T-helper 2 cell treated with Interferon-gamma antibody and Interleukin-4, amounts not matched to agents 5 μg/mL and 100 μg/mL, for 36 hours (primary cell): ENCODE data around the gene RPH3AL.
"Not testable (repeated sequence)": the region's sequence is repeated elsewhere in the genome, so short reads cannot be mapped to it uniquely, and the experiment has no call there.

Experiments used
- DNase-seq: peaks from one replicate; pipeline ENCODE4 v3.0.0; 2021; ENCODE audit warnings: low spot score
- H3K27ac Mint-ChIP-seq: one replicate; pipeline ENCODE4 v1.8.0; 2021; ENCODE audit warnings: mild to moderate bottlenecking, mixed read lengths
- H3K27me3 Mint-ChIP-seq: one replicate; pipeline ENCODE4 v1.8.0; 2021; ENCODE audit warnings: low read depth, mixed read lengths
- H3K36me3 Mint-ChIP-seq: one replicate; pipeline ENCODE4 v1.8.0; 2021; ENCODE audit warnings: low read depth, mixed read lengths
- H3K4me1 Mint-ChIP-seq: one replicate; pipeline ENCODE4 v1.8.0; 2021; ENCODE audit warnings: low read depth, mixed read lengths
- H3K4me3 Mint-ChIP-seq: one replicate; pipeline ENCODE4 v1.8.0; 2022; ENCODE audit warnings: mild to moderate bottlenecking, moderate library complexity, mixed read lengths
- H3K9me3 Mint-ChIP-seq: one replicate; pipeline ENCODE4 v1.8.0; 2021; ENCODE audit warnings: mixed read lengths

Gene RPH3AL

GRCh38 chr17:280901-281300, 71.7 kb downstream of the RPH3AL start:
- H3K4me3 Mint-ChIP-seq, result no peak overlapping the region
- H3K9me3 Mint-ChIP-seq, result no peaks in the 10 kb centered on the region
- no peaks in the 10 kb centered on the region for H3K4me1 Mint-ChIP-seq
- H3K27me3 Mint-ChIP-seq, result no peaks in the 10 kb centered on the region
- no peaks in the 10 kb centered on the region for H3K36me3 Mint-ChIP-seq
- H3K27ac Mint-ChIP-seq, result no peak overlapping the region
- no peak for DNase-seq

DNA sequence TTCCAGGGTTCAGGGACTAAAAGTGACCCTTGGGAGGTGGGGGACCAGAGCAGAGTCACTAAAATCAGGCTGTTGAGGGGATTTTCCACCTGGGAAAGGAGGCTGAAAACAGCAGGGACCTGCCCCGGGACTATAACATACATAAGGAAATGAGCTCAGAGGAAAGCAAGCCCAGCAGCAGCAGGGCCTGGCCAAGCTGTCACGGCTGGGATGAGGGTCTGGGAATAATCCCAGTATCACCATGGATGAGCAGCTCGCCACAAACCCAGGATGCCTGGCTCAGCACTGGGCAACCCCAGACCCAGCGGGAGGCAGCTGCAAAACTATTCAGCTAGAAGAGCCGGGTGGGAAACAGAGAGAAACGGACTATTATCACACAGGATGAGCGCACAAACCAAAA, 72.4 kb downstream of the RPH3AL start:
- Mint-ChIP-seq H3K27me3 (no peaks in the 10 kb centered on the region), H3K36me3 (no peaks in the 10 kb centered on the region), H3K4me3 (no peak overlapping the region), H3K9me3 (no peaks in the 10 kb centered on the region), H3K4me1 (no peaks in the 10 kb centered on the region), H3K27ac (no peak overlapping the region)
- no peak for DNase-seq

DNA sequence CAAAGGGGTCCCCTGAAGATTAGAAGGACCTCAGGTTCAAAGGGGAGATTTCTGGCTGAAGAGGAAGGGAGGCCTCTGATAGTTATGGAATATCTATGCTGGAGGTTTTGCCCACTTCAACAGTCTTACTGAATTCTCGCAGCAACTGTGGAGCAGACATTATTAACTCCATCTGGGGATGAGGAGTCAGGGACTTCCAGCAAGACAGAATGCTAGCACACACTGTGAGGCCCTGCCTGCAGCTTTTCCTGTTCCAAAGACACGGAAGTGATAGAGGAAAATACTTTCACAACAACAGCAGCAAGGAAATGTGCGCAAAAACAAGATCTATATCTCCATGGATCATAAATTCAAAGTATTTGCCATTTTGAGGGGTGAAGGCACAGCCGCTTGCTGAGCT, 72.8 kb downstream of the RPH3AL start:
- Mint-ChIP-seq H3K27ac (no peak overlapping the region), H3K4me1 (no peaks in the 10 kb centered on the region), H3K36me3 (no peaks in the 10 kb centered on the region), H3K27me3 (no peaks in the 10 kb centered on the region), H3K9me3 (no peaks in the 10 kb centered on the region), H3K4me3 (no peak overlapping the region)
- DNase-seq, result no peak

DNA sequence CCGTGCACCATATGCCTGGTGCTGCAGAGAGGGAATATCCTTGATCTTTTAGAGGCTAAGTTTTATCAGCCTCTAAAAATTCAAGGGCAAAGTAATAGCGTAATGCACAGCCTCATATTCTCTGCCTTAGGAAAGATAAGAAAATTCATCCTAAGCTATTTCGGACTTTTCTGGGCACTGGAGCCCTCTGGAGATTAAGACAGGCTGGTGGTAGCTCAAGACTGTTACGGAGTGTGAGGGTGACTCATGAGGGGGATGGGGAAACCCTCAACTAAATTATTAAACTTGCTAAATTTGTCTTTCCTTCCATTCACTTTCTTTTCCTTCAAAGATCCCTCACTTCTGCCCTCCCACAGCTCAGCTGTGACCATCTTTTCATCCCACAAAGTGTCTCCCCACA, 73.3 kb downstream of the RPH3AL start:
- Mint-ChIP-seq H3K36me3 (no peaks in the 10 kb centered on the region), H3K4me3 (no peak overlapping the region), H3K27ac (no peak overlapping the region), H3K4me1 (no peaks in the 10 kb centered on the region), H3K9me3 (no peaks in the 10 kb centered on the region), H3K27me3 (no peaks in the 10 kb centered on the region)
- no peak for DNase-seq

- H3K4me3 Mint-ChIP-seq, result no peak overlapping the region
- no peaks in the 10 kb centered on the region for H3K27me3 Mint-ChIP-seq
- H3K27ac Mint-ChIP-seq, result no peak overlapping the region
- no peak for DNase-seq
- H3K36me3 Mint-ChIP-seq, result no peaks in the 10 kb centered on the region
- H3K4me1 Mint-ChIP-seq, result no peaks in the 10 kb centered on the region
- no peaks in the 10 kb centered on the region for H3K9me3 Mint-ChIP-seq
Observed at GRCh38 chr17:278676-279059, 73.9 kb downstream of the RPH3AL start.

DNA sequence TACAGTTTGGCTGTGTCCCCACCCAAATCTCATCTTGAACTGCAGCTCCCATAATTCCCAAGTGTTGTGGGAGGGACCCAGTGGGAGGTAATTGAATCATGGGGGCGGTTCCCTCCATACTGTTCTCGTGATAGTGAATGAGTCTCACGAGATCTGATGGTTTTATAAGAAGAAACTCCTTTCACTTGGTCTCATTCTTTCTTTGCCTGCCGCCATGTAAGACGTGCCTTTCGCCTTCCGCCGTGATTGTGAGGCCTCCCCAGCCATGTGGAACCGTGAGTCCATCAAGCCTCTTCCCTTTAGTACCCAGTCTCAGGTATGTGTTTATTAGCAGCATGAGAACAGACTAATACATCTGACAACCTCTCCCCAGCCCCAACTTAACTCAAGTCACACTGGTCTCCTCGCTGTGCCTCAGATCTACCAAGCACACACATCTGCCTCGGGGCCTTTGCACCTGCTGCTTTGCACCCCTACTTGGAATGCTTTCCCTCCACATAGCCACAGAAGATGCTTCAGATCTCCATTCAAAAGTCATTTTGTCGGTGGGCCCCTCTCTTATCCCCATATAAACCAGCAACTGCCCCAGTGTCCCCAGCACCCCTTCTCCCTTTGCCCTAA, 74.4 kb downstream of the RPH3AL start:
- Mint-ChIP-seq H3K27me3 (no peaks in the 10 kb centered on the region), H3K4me3 (no peak overlapping the region), H3K27ac (no peak overlapping the region)

GRCh38 chr17:274902-275301, 77.7 kb downstream of the RPH3AL start:
- no peak overlapping the region for H3K27ac Mint-ChIP-seq

More for the DNA sequence above, 74.4 kb downstream of the RPH3AL start:
- H3K9me3 Mint-ChIP-seq, result no peaks in the 10 kb centered on the region
- no peak for DNase-seq
- no peaks in the 10 kb centered on the region for H3K4me1 Mint-ChIP-seq
- H3K36me3 Mint-ChIP-seq, result no peaks in the 10 kb centered on the region

GRCh38 chr17:273981-274832, 78.4 kb downstream of the RPH3AL start:
- Mint-ChIP-seq H3K27me3 (no peaks in the 10 kb centered on the region), H3K9me3 (no peaks in the 10 kb centered on the region), H3K4me3 (no peak overlapping the region), H3K27ac (no peak overlapping the region), H3K4me1 (no peaks in the 10 kb centered on the region), H3K36me3 (no peaks in the 10 kb centered on the region)
- DNase-seq, result no peak

More at GRCh38 chr17:274902-275301, 77.7 kb downstream of the RPH3AL start:
- H3K27me3 Mint-ChIP-seq, result no peaks in the 10 kb centered on the region
- H3K9me3 Mint-ChIP-seq, result no peaks in the 10 kb centered on the region
- no peak for DNase-seq
- no peak overlapping the region for H3K4me3 Mint-ChIP-seq
- H3K4me1 Mint-ChIP-seq, result no peaks in the 10 kb centered on the region
- no peaks in the 10 kb centered on the region for H3K36me3 Mint-ChIP-seq

DNA sequence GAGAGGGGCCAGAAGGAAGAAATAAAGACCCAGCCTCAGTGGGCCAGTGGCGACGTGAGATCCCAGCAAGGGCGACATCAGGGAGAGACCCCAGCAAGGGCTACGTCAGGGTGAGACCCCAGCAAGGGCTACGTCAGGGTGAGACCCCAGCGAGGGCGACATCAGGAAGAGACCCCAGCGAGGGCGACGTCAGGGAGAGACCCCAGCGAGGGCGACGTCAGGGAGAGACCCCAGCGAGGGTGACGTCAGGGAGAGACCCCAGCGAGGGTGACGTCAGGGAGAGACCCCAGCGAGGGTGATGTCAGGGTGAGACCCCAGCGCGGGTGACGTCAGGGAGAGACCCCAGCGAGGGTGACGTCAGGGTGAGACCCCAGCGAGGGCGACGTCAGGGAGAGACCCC, 79.8 kb downstream of the RPH3AL start:
- not testable (repeated sequence) for H3K36me3 Mint-ChIP-seq, DNase-seq, H3K27me3 Mint-ChIP-seq, H3K4me3 Mint-ChIP-seq, H3K4me1 Mint-ChIP-seq, H3K27ac Mint-ChIP-seq, H3K9me3 Mint-ChIP-seq

DNA sequence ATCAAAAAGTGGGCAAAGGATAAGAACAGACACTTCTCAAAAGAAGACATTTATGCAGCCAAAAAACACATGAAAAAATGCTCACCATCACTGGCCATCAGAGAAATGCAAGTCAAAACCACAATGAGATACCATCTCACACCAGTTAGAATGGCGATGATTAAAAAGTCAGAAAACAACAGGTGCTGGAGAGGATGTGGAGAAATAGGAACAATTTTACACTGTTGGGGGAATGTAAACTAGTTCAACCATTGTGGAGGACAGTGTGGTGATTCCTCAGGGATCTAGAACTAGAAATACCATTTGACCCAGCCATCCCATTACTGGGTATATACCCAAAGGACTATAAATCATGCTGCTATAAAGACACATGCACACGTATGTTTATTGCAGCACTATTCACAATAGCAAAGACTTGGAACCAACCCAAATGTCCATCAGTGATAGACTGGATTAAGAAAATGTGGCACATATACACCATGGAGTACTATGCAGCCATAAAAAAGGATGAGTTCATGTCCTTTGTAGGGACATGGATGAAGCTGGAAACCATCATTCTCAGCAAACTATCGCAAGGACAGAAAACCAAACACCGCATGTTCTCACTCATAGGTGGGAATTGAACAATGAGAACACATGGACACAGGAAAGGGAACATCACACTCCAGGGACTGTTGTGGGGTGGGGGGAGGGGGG, 80.5 kb downstream of the RPH3AL start:
- H3K27ac Mint-ChIP-seq, H3K9me3 Mint-ChIP-seq, H3K4me3 Mint-ChIP-seq, H3K27me3 Mint-ChIP-seq, H3K4me1 Mint-ChIP-seq, H3K36me3 Mint-ChIP-seq, DNase-seq: not testable (repeated sequence)

- H3K9me3 Mint-ChIP-seq, result no peaks in the 10 kb centered on the region
- no peaks in the 10 kb centered on the region for H3K4me1 Mint-ChIP-seq
- H3K36me3 Mint-ChIP-seq, result no peaks in the 10 kb centered on the region
- DNase-seq, result no peak
- no peak overlapping the region for H3K27ac Mint-ChIP-seq
- H3K27me3 Mint-ChIP-seq, result peaks cover 2% of the 10 kb centered on the region
- no peak overlapping the region for H3K4me3 Mint-ChIP-seq
Observed at GRCh38 chr17:269616-270514, 82.7 kb downstream of the RPH3AL start.

GRCh38 chr17:266701-267667, 85.6 kb downstream of the RPH3AL start:
- Mint-ChIP-seq H3K27ac (no peak overlapping the region), H3K36me3 (no peaks in the 10 kb centered on the region), H3K4me3 (no peak overlapping the region), H3K4me1 (no peaks in the 10 kb centered on the region), H3K27me3 (peaks cover 2% of the 10 kb centered on the region), H3K9me3 (no peaks in the 10 kb centered on the region)
- no peak for DNase-seq

- H3K27ac Mint-ChIP-seq, result no peak overlapping the region
- no peaks in the 10 kb centered on the region for H3K36me3 Mint-ChIP-seq
- DNase-seq, result no peak
- H3K4me1 Mint-ChIP-seq, result no peaks in the 10 kb centered on the region
- H3K27me3 Mint-ChIP-seq, result peaks cover 2% of the 10 kb centered on the region
- H3K4me3 Mint-ChIP-seq, result no peak overlapping the region
- H3K9me3 Mint-ChIP-seq, result no peaks in the 10 kb centered on the region
Observed at GRCh38 chr17:266219-266618, 86.4 kb downstream of the RPH3AL start.
